WTC11 (cell line): ENCODE results near the gene ZNF804A. TPM values are rescaled to one million over a fixed set of nuclear protein-coding genes. Genes with fewer than 3 reads are reported as not detected.
A peak's percentile ranks its signal among the peaks of the same experiment; 100 is the strongest.

Experiments used
- ATAC-seq: fragments of 200-7000 bp; cut with Tn5 transposase; 2 replicates; pipeline ENCODE4 v1.10.0; 2021; ENCODE audit warnings: mild to moderate bottlenecking, moderate library complexity
- CTCF ChIA-PET: fragments of 300-600 bp; sonication (Branson Sonifier 250); formaldehyde crosslinking; loops from one replicate; lab custom pipeline; 2021; ENCODE audit warnings: antibody characterized with exemption; lab: Charles Lee
- POLR2A ChIA-PET: fragments of 350-600 bp; sonication (Branson Sonifier 250); formaldehyde crosslinking; loops from one replicate; lab custom pipeline; 2021; ENCODE audit warnings: antibody characterized with exemption; lab: Charles Lee
- DNase-seq: peaks from one replicate; pipeline ENCODE4 v3.0.0; 2021; ENCODE audit warnings: low spot score
- H3K27ac Mint-ChIP-seq: 2 replicates; pipeline ENCODE4 v1.8.0; 2021; ENCODE audit warnings: mixed read lengths
- H3K27me3 Mint-ChIP-seq: 2 replicates; pipeline ENCODE4 v1.8.0; 2021; ENCODE audit warnings: low read depth, mild to moderate bottlenecking, moderate library complexity, mixed read lengths
- H3K36me3 Mint-ChIP-seq: 2 replicates; pipeline ENCODE4 v1.8.0; 2021; ENCODE audit warnings: mixed read lengths
- H3K4me1 Mint-ChIP-seq: 2 replicates; pipeline ENCODE4 v1.8.0; 2022; ENCODE audit warnings: mixed read lengths
- H3K4me3 Mint-ChIP-seq: 2 replicates; pipeline ENCODE4 v1.8.0; 2021; ENCODE audit warnings: mild to moderate bottlenecking, moderate library complexity, mixed read lengths
- H3K9me3 Mint-ChIP-seq: 2 replicates; pipeline ENCODE4 v1.8.0; 2021; ENCODE audit warnings: mixed read lengths
- ATF6 ChIP-seq: sonication (generic); formaldehyde crosslinking; IDR thresholded peaks from 2 replicates; pipeline ENCODE4 v1.8.1; 2023; ENCODE audit warnings: mild to moderate bottlenecking, missing genetic modification reagents
- CREM ChIP-seq: sonication (generic); formaldehyde crosslinking; IDR thresholded peaks from 2 replicates; pipeline ENCODE4 v1.8.1; 2022; ENCODE audit warnings: mild to moderate bottlenecking, missing genetic modification reagents, moderate library complexity
- E2F4 ChIP-seq: sonication (generic); formaldehyde crosslinking; IDR thresholded peaks from 2 replicates; pipeline ENCODE4 v1.8.1; 2022; ENCODE audit warnings: low read depth, mild to moderate bottlenecking, moderate library complexity, missing genetic modification reagents, borderline replicate concordance
- EMX1 ChIP-seq: fragments of 250-450 bp; sonication (Bioruptor Pico); IDR thresholded peaks from 2 replicates; pipeline ENCODE4 v1.8.0; 2021; ENCODE audit warnings: mild to moderate bottlenecking
- FOXP1 ChIP-seq: sonication (generic); formaldehyde crosslinking; IDR thresholded peaks from 2 replicates; pipeline ENCODE4 v1.8.0; 2022; ENCODE audit warnings: missing genetic modification reagents, mild to moderate bottlenecking, moderate library complexity, borderline replicate concordance
- GRHL2 ChIP-seq: fragments of 250-450 bp; sonication (Bioruptor Pico); IDR thresholded peaks from 2 replicates; pipeline ENCODE4 v1.8.0; 2022; ENCODE audit warnings: mild to moderate bottlenecking, moderate library complexity; ENCODE audit not compliant: insufficient replicate concordance, severe bottlenecking
- HMGA2 ChIP-seq: fragments of 250-450 bp; sonication (Bioruptor Pico); IDR thresholded peaks from 2 replicates; pipeline ENCODE4 v1.4.0; 2021; ENCODE audit warnings: mild to moderate bottlenecking, moderate library complexity
- NFYB ChIP-seq: sonication (generic); formaldehyde crosslinking; conservative IDR thresholded peaks from 2 replicates; pipeline ENCODE4 v1.8.0; 2022; ENCODE audit warnings: low read depth, missing genetic modification reagents
- PRDM15 ChIP-seq: sonication (generic); formaldehyde crosslinking; IDR thresholded peaks from 2 replicates; pipeline ENCODE4 v1.8.0; 2022; ENCODE audit warnings: missing genetic modification reagents
- TEAD1 ChIP-seq: sonication (generic); formaldehyde crosslinking; IDR thresholded peaks from 2 replicates; pipeline ENCODE4 v1.8.0; 2022; ENCODE audit warnings: mild to moderate bottlenecking, missing genetic modification reagents
- ZNF138 ChIP-seq: sonication (generic); formaldehyde crosslinking; conservative IDR thresholded peaks from 2 replicates; pipeline ENCODE4 v1.8.1; 2022; ENCODE audit warnings: mild to moderate bottlenecking, moderate library complexity, missing genetic modification reagents
- ZNF317 ChIP-seq: sonication (generic); formaldehyde crosslinking; IDR thresholded peaks from 2 replicates; pipeline ENCODE4 v1.8.1; 2023; ENCODE audit warnings: low read depth, mild to moderate bottlenecking, moderate library complexity, missing genetic modification reagents, borderline replicate concordance
- ZNF416 ChIP-seq: fragments of 250-450 bp; sonication (Bioruptor Pico); IDR thresholded peaks from 2 replicates; pipeline ENCODE4 v1.9.0; 2021; ENCODE audit warnings: mild to moderate bottlenecking, inconsistent platforms
- ZNF423 ChIP-seq: fragments of 250-450 bp; sonication (Bioruptor Pico); IDR thresholded peaks from 2 replicates; pipeline ENCODE4 v2.1.2; 2022; ENCODE audit warnings: mild to moderate bottlenecking, moderate library complexity
- total RNA-seq: library from RNA; stranded (reverse); gene quantifications from 3 replicates; pipeline ENCODE4 v1.2.3, GENCODE V29; 2021
- TF ChIP-seq, protein P1 (sequence below): fragments of 250-450 bp; sonication (Bioruptor Pico); IDR thresholded peaks from 2 replicates; pipeline ENCODE4 v1.9.0; 2021; ENCODE audit warnings: mild to moderate bottlenecking
- TF ChIP-seq, protein P2 (sequence below): fragments of 250-450 bp; sonication (Bioruptor Pico); IDR thresholded peaks from 2 replicates; pipeline ENCODE4 v1.9.0; 2021; ENCODE audit warnings: mild to moderate bottlenecking

Gene ZNF804A
- total RNA-seq, 1 experiment from 2014 or later, result not detected

- ATAC-seq, result no peak
- DNase-seq, result no peak
- POLR2A ChIA-PET, result no interaction called here
- TF ChIP-seq CREM, result no peak
- no peak for TF ChIP-seq GRHL2
- TF ChIP-seq HMGA2 (CRISPR knock-in tag), result no peak
- TF ChIP-seq NFYB (CRISPR knock-in tag), result no peak
- TF ChIP-seq FOXP1 (CRISPR knock-in tag), result no peak
- TF ChIP-seq ZNF423 (CRISPR knock-in tag), result no peak
- no peak for TF ChIP-seq ZNF138 (CRISPR knock-in tag)
- TF ChIP-seq E2F4 (CRISPR knock-in tag), result no peak
- no peak for TF ChIP-seq EMX1 (CRISPR knock-in tag)
- TF ChIP-seq PRDM15 (CRISPR knock-in tag), result no peak
- no peak for TF ChIP-seq ATF6 (CRISPR knock-in tag)
- TF ChIP-seq, protein P1, sequence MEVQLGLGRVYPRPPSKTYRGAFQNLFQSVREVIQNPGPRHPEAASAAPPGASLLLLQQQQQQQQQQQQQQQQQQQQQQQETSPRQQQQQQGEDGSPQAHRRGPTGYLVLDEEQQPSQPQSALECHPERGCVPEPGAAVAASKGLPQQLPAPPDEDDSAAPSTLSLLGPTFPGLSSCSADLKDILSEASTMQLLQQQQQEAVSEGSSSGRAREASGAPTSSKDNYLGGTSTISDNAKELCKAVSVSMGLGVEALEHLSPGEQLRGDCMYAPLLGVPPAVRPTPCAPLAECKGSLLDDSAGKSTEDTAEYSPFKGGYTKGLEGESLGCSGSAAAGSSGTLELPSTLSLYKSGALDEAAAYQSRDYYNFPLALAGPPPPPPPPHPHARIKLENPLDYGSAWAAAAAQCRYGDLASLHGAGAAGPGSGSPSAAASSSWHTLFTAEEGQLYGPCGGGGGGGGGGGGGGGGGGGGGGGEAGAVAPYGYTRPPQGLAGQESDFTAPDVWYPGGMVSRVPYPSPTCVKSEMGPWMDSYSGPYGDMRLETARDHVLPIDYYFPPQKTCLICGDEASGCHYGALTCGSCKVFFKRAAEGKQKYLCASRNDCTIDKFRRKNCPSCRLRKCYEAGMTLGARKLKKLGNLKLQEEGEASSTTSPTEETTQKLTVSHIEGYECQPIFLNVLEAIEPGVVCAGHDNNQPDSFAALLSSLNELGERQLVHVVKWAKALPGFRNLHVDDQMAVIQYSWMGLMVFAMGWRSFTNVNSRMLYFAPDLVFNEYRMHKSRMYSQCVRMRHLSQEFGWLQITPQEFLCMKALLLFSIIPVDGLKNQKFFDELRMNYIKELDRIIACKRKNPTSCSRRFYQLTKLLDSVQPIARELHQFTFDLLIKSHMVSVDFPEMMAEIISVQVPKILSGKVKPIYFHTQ (CRISPR knock-in tag), result no peak
- TF ChIP-seq ZNF416 (CRISPR knock-in tag), result no peak
- no peak for TF ChIP-seq TEAD1 (CRISPR knock-in tag)
- TF ChIP-seq, protein P2, sequence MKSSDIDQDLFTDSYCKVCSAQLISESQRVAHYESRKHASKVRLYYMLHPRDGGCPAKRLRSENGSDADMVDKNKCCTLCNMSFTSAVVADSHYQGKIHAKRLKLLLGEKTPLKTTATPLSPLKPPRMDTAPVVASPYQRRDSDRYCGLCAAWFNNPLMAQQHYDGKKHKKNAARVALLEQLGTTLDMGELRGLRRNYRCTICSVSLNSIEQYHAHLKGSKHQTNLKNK, result no peak
- no peak for TF ChIP-seq ZNF317 (CRISPR knock-in tag)
- TF ChIP-seq, all 79 proteins: peak for 0
- peaks cover 5% of the 10 kb centered on the region; the same call in 1 of the 2 replicates for H3K4me1 Mint-ChIP-seq
- no peaks in the 10 kb centered on the region for H3K27me3 Mint-ChIP-seq
- peaks cover 9% of the 10 kb centered on the region; the same call in 1 of the 2 replicates for H3K36me3 Mint-ChIP-seq
- H3K9me3 Mint-ChIP-seq, result peaks cover 13% of the 10 kb centered on the region
- peak overlapping the region; percentile 24; the same call in 1 of the 2 replicates for H3K27ac Mint-ChIP-seq
- CTCF ChIA-PET, result no interaction called here
- H3K4me3 Mint-ChIP-seq, result no peak overlapping the region
Observed at GRCh38 chr2:184971546-184972068, 373.3 kb downstream of the ZNF804A start.
